ELF-1 (cell line): ENCODE results near the gene RALA.
A peak's percentile ranks its signal among the peaks of the same experiment; 100 is the strongest.
"Not testable (repeated sequence)": the region's sequence is repeated elsewhere in the genome, so short reads cannot be mapped to it uniquely, and the experiment has no call there.

Experiments
- DNase-seq: peaks from one replicate; pipeline ENCODE4 v3.0.0-alpha.2; 2016; ENCODE audit warnings: low read depth, low spot score

The RALA gene

GRCh38 chr7:39683216-39683845 is 60.0 kb downstream of the RALA start:
- no peak for DNase-seq

- DNase-seq, result no peak
These were observed 63.0 kb downstream of the RALA start for GRCh38 chr7:39686261-39686924.

GRCh38 chr7:39688611-39689480 is 65.5 kb downstream of the RALA start:
- DNase-seq, result no peak

DNA sequence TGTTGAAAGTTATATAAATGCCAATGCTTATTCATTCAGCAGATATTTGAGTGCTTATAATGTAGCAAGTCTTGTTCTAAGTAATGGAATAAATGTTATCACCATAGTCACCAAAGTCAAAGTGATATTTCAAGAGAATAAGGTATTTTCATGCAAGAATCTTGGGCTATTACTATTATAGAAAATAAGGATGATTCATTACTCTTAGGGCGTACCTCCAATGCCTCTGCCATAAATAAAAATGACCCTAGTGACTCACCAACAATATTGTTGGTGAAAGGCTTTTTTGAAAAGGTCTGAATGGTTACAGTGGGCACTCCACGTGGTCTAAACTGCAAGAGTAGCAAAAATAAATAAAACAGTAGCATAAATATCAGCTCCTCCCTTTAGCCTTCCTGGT is 68.4 kb downstream of the RALA start:
- no peak for DNase-seq

DNA sequence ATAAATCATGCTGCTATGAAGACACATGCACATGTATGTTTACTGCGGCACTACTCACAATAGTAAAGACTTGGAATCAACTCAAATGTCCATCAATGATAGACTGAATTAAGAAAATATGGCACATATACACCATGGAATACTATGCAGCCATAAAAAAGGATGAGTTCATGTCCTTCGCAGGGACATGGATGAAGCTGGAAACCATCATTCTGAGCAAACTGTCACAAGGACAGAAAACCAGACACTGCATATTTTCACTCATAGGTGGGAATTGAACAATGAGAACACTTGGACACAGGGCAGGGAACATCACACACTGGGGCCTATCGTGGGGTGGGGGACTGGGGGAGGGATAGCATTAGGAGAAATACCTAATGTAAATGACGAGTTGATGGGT is 69.7 kb downstream of the RALA start:
- not testable (repeated sequence) for DNase-seq

DNA sequence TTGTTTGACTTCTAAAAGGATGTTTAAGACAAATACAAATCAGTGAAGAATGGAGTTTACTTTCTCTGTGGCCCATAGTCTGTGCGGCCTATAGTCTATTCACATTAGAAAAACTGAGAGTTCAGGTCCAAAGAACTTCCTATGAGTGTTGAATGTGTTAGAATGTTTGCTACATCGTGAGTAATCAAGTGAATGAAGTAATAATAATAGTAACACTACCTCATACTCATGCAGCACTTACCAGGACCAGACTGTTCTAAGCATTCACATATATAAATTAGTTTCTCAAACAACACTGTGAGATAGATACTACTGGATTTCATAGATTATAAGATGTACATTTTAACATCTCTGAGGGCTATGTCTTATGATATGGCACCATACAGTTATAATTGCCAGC is 70.4 kb downstream of the RALA start:
- no peak for DNase-seq

DNA sequence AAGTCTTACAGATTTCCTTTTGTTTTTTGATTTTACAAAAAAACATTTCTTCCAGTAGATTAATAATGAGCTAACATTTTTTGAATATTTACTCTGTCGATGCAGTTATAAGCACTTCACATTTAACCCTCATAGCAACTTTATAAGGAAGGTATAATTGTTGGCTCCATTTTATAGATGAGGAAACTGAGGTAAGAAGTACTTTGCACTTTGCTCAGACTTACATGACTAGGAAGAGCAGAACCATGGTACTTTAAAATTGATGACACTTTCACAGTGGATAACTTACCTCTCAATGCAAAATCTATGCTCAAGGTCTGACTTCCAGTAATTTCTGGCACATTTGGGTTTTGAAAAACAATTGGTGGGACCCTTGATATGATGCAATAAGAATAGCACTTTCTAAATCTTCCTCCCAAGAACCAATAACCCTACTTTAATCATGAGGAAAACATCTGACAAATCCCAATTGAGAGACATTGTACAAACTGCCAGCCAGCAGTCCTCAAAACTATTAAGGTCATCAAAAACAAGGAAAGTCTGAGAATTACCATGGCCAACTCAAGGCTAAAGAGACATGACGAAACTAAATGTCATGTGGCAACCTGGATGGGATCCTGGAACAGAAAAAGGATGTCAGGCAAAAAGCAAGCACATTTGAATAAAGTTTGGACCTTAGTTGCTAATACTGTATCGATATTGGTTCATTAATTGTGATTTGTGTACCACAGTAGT is 72.6 kb downstream of the RALA start:
- DNase-seq, result no peak

- no peak for DNase-seq
These were observed 73.3 kb downstream of the RALA start for GRCh38 chr7:39696631-39697030.

DNA sequence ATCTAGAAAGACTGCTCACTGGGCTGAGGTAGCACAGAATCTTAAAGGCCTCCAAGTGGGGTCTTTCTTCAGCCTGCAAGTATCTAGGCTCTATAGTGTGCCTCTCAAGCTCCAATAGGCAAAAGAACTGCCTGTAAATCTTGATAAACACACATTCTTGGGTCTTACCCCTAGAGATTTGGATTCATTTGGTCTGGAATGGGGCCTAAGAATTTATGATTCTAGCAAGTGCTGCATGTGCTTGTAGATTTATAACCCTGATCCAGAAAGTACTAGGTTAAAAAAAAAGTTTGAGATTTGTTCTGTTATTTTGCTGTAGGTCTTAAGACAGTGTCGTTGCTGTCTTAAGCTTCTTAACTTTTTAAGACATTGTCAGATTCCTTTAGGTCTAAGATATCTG is 74.1 kb downstream of the RALA start:
- DNase-seq, result no peak

DNA sequence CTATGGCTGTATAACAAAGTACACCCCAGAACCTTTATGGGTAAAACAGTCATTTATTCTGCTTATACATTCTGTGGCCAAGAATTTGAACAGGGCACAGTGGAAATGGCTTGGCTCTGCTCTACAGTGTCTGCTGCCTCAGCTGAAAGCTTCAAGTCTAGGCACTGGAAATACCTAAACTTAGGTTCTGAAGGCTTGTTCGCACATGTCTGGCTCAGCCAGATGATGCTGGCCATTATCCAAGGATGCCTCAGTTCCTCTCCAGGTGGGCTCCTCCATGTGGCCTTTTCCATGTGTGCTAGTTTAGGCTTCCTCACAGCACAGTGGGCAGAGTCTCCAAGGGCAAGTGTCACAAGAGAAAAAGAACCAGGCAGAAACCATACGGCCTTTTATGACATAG is 76.8 kb downstream of the RALA start:
- DNase-seq, result no peak

GRCh38 chr7:39700932-39701331 is 77.6 kb downstream of the RALA start:
- no peak for DNase-seq

DNA sequence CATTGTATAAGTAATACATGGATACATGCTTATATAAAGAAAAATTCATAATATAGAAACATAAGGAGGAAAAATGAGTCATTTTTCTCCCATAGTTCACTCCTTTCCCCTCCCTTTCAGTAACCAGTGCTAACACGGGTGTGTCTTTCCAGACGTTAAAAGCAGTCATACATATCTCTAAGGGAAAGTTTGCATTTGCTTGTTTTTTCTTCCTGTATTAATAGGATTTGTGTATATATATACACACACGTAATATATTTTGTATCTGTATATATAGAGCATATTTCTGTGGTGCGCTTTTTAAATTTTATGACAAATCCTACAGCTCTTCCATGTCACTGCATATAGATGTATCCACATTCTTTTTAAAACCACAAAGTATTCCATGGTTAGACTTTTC is 78.8 kb downstream of the RALA start:
- no peak for DNase-seq

DNA sequence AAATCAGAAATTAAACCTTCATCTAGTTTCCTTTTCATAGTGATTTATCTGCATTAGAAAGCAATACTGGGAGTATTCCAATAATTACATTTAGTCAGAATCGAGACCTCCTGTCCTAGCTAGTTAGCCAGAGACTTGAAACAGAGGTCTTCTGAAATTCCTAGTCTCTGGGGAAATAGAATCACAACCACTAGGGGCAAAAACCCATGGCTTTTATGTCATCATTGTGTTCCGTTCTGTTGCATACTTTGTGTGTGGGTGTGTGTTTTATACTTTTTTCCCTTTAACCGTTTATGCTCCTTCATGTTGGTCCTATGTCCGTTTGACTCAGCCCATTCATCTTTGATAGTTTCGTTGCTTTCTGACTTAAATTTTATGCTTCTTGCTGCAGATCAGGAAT is 79.8 kb downstream of the RALA start:
- DNase-seq, result no peak

GRCh38 chr7:39709029-39709428 is 85.7 kb downstream of the RALA start:
- no peak for DNase-seq

- no peak for DNase-seq
These were observed 86.5 kb downstream of the RALA start for GRCh38 chr7:39709768-39710311.

- DNase-seq, result no peak
These were observed 89.4 kb downstream of the RALA start for GRCh38 chr7:39712751-39713150.

GRCh38 chr7:39714447-39715091 is 91.2 kb downstream of the RALA start:
- DNase-seq, result no peak

DNA sequence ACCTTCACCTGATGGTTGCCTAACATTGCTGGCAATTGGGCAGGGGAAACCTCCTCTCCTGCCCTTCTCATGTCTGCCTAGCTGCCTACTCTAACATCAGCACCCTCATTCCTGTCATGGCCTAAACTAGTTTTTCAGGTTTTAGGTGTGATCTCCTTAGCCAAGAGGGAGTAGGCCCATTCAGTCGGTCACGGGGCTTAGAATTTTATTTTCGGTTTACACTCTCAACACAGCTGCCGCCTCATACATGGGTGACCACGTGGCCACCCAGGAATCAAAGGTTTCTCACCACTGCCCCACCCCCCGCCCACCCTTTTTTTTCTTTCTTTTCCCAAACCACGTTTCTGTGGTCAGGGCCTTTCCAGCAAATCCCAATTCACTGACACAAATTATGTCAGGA is 97.2 kb downstream of the RALA start:
- peak; percentile 82 for DNase-seq

GRCh38 chr7:39721345-39721744 is 98.0 kb downstream of the RALA start:
- peak; percentile 59 for DNase-seq

DNA sequence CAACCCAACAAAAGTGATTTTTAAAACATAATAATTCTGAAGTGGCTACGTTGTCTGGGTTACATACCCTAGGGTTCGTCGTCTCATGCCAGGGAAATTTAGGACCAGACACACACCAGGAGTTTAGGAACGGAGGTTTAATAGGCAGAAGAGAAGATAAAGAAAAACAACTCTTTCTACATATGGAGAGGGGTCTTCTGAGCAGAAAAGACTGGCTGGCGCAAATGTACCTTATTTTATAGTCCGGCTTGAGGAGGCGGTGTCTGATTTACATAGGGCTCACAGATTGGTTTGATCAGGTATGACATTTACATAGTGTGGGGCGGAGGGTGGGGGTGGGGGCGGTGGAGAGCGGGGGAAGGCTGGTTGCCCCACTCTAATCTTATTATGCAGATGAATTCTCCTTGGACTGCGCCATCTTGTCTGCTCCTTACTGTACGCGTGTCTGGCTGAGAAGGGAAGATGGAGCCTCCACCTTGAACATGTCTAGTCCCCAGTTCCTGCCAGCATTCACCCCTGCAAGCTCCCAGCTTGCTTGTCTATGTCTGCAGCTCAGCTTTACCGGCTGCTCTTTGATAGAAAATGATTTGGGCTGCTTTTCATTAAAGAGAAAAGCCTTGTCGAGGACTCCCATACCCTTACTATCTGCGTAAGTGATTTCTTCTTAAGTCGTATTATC is 98.7 kb downstream of the RALA start:
- DNase-seq, result no peak
